D721Med (cell line): ENCODE data around the gene SLC52A1.
A peak's percentile ranks its signal among the peaks of the same experiment; 100 is the strongest.

ENCODE experiments used
- DNase-seq: peaks from one replicate; pipeline ENCODE4 v3.0.0; 2011; ENCODE audit warnings: low spot score; ENCODE audit not compliant: insufficient read length
- FAIRE-seq: peaks from 2 replicates; lab custom pipeline; 2011; peaks lifted over from hg19 to GRCh38; lab: Jason Lieb, UNC
- CTCF ChIP-seq: IDR thresholded peaks from 2 replicates; pipeline ENCODE4 v1.5.1; 2012; ENCODE audit warnings: mild to moderate bottlenecking, control low read depth; ENCODE audit not compliant: insufficient read depth; ENCODE audit errors: missing control alignments

SLC52A1 gene

GRCh38 chr17:5020502-5021023, 14.7 kb downstream of the SLC52A1 start:
- no peak for TF ChIP-seq CTCF
- no peak for DNase-seq
- FAIRE-seq: no peak

- DNase-seq (no peak), FAIRE-seq (no peak)
- TF ChIP-seq CTCF: peak; percentile 2
Observed at GRCh38 chr17:5019475-5019956, 15.7 kb downstream of the SLC52A1 start.

GRCh38 chr17:5014357-5014756, 20.9 kb downstream of the SLC52A1 start:
- no peak for TF ChIP-seq CTCF
- DNase-seq (no peak), FAIRE-seq (no peak)

GRCh38 chr17:5011928-5012327, 23.3 kb downstream of the SLC52A1 start:
- DNase-seq (no peak), FAIRE-seq (no peak)
- TF ChIP-seq CTCF: no peak

- FAIRE-seq (no peak), DNase-seq (no peak)
- no peak for TF ChIP-seq CTCF
Observed at GRCh38 chr17:5003214-5003867, 31.9 kb downstream of the SLC52A1 start.

GRCh38 chr17:5002121-5002788, 33.0 kb downstream of the SLC52A1 start:
- no peak for FAIRE-seq
- no peak for DNase-seq
- TF ChIP-seq CTCF: no peak

- FAIRE-seq (no peak), DNase-seq (no peak)
- TF ChIP-seq CTCF: no peak
Observed at GRCh38 chr17:5000237-5000639, 35.0 kb downstream of the SLC52A1 start.
